Peyer's patch (tissue), 4 donors: ENCODE data around the gene NDUFV3.

ENCODE experiments used
- CTCF ChIP-seq, 6 experiments: fragments of 450-650 bp in 4 of 6; fragments of 200-600 bp in 2 of 6; sonication (generic) in 1 of 6; IDR thresholded peaks; one replicate each; pipeline ENCODE4 v1.5.1; 2017 to 2019; ENCODE audit warnings: antibody characterized with exemption in 6 of 6, mild to moderate bottlenecking in 3 of 6, moderate library complexity in 1 of 6
- POLR2A ChIP-seq, 2 donors: fragments of 450-650 bp; IDR thresholded peaks; one replicate each; pipeline ENCODE4 v1.5.1; 2017; ENCODE audit warnings: antibody characterized with exemption in 2 of 2, mild to moderate bottlenecking in 2 of 2, moderate library complexity in 2 of 2

GRCh38 chr21:42845296-42845965, 47.7 kb upstream of the NDUFV3 start:
- TF ChIP-seq CTCF (IDR thresholded peaks at IDR 0.05) (no peak), POLR2A (IDR thresholded peaks at IDR 0.05) (no peak)
